MM.1S (cell line): ENCODE measurements around the gene ZNF81.

Experiments
- CTCF ChIP-seq: fragments of 300-600 bp; sonication (generic); IDR thresholded peaks from 2 replicates; pipeline ENCODE4 v1.5.1; 2016; ENCODE audit warnings: antibody characterized with exemption, low read length, mixed read lengths
- EZH2phosphoT487 ChIP-seq: fragments of 300-600 bp; sonication (generic); IDR thresholded peaks from 2 replicates; pipeline ENCODE4 v1.6.1; 2018; ENCODE audit warnings: antibody characterized with exemption, low read length

- no peak for TF ChIP-seq CTCF
- no peak for TF ChIP-seq EZH2phosphoT487
These were observed 64.1 kb downstream of the ZNF81 start for GRCh38 chrX:47900833-47901232.
